ENCODE results near the gene OBSCN. TPM values are rescaled to one million over a fixed set of nuclear protein-coding genes. Genes with fewer than 3 reads are reported as not detected.

The OBSCN gene
- total and polyA plus RNA-seq, 10 of the 15 experiments (the other 5 are each of a cell fraction or from before 2014, with no cell fraction given), result 0.01 to 0.36 (median 0.08) TPM; not detected in 2

GRCh38 chr1:228315484-228315944 lies 107.7 kb downstream of the OBSCN start:
- Histone ChIP-seq H3K9me3 (replicated peaks; ENCODE audit: control insufficient read depth, insufficient read depth, low read length) (peaks cover 7% of the 10 kb centered on the region; the same call in 1 of the 3 replicates), H3K9ac (ENCODE audit: control insufficient read depth, insufficient read depth, low read length) (no peak overlapping the region), H3K4me2 (ENCODE audit: control insufficient read depth, insufficient read depth) (no peak overlapping the region), H3K79me2 (ENCODE audit: control insufficient read depth, insufficient read depth, low read length) (no peaks in the 10 kb centered on the region), H3K27ac (ENCODE audit: control insufficient read depth, insufficient read depth) (no peak overlapping the region), H3K36me3 (ENCODE audit: control insufficient read depth in 2 of 2, insufficient read depth in 2 of 2, low read length in 1 of 2) (no peaks in the 10 kb centered on the region), H3K4me1 (ENCODE audit: control insufficient read depth, insufficient read depth, low read length) (no peaks in the 10 kb centered on the region), H3K4me3 (no peak overlapping the region), H3K27me3 (replicated peaks in 1 of 2; ENCODE audit: control insufficient read depth in 2 of 2, insufficient read depth in 2 of 2, low read length in 1 of 2) (no peaks in the 10 kb centered on the region), H4K20me1 (ENCODE audit: control insufficient read depth, insufficient read depth) (no peaks in the 10 kb centered on the region), H2AFZ (ENCODE audit: control insufficient read depth, low read depth, low read length) (no peak overlapping the region)
- ChIA-PET CTCF (no interaction called here), RAD21 (ENCODE audit: unreplicated experiment) (no interaction called here), SMC1A (ENCODE audit: uncharacterized antibody, unreplicated experiment) (no interaction called here), POLR2A (no interaction called here)
- ATAC-seq (no peak), FAIRE-seq (no peak), DNase-seq (ENCODE audit: low read depth, low spot score) (no peak)
- in situ Hi-C loops (cut with MboI) (no loop called here), intact Hi-C loops (cut with micrococcal nuclease; ENCODE audit: unreplicated experiment) (no loop called here)
- TF ChIP-seq NFYA (IDR thresholded peaks at IDR 0.05; ENCODE audit: borderline replicate concordance, low read depth, low read length) (no peak), PAX8 (IDR thresholded peaks at IDR 0.05) (no peak), E2F8 (IDR thresholded peaks at IDR 0.05; ENCODE audit: low read depth, partially characterized antibody) (no peak), ATF7 (IDR thresholded peaks at IDR 0.05; ENCODE audit: low read depth) (no peak), NR2C1 (IDR thresholded peaks at IDR 0.05) (no peak)
- TF ChIP-seq, protein P1, sequence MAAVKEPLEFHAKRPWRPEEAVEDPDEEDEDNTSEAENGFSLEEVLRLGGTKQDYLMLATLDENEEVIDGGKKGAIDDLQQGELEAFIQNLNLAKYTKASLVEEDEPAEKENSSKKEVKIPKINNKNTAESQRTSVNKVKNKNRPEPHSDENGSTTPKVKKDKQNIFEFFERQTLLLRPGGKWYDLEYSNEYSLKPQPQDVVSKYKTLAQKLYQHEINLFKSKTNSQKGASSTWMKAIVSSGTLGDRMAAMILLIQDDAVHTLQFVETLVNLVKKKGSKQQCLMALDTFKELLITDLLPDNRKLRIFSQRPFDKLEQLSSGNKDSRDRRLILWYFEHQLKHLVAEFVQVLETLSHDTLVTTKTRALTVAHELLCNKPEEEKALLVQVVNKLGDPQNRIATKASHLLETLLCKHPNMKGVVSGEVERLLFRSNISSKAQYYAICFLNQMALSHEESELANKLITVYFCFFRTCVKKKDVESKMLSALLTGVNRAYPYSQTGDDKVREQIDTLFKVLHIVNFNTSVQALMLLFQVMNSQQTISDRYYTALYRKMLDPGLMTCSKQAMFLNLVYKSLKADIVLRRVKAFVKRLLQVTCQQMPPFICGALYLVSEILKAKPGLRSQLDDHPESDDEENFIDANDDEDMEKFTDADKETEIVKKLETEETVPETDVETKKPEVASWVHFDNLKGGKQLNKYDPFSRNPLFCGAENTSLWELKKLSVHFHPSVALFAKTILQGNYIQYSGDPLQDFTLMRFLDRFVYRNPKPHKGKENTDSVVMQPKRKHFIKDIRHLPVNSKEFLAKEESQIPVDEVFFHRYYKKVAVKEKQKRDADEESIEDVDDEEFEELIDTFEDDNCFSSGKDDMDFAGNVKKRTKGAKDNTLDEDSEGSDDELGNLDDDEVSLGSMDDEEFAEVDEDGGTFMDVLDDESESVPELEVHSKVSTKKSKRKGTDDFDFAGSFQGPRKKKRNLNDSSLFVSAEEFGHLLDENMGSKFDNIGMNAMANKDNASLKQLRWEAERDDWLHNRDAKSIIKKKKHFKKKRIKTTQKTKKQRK (IDR thresholded peaks at IDR 0.05; ENCODE audit: low read depth, low read length), result no peak
- 65% methylated on average over 17 of the region's 17 CpGs for WGBS (ENCODE audit: insufficient coverage, insufficient replicate concordance, low lambda C conversion rate, missing lambda C conversion rate)
- BruUV-seq (replicated peaks), result no TSS peak
